Endothelial cell of umbilical vein (primary cell): ENCODE measurements around the gene FSIP1. TPM values are rescaled to one million over a fixed set of nuclear protein-coding genes. Genes with fewer than 3 reads are reported as not detected.

Source experiments
- BruUV-seq: library from RNA; stranded (reverse); fragments of 400-500 nt; replicated peaks from 2 replicates; lab custom pipeline; 2021; lab: Mats Ljungman, UMichigan
- CTCF ChIA-PET: fragments of 300-600, 350-600 bp; sonication (Branson Sonifier 250); formaldehyde crosslinking; loops from one replicate; lab custom pipeline; 2021; ENCODE audit warnings: antibody characterized with exemption, inconsistent platforms; lab: Charles Lee
- POLR2A ChIA-PET: fragments of 300-600, 350-600 bp; sonication (Branson Sonifier 250); formaldehyde crosslinking; loops from one replicate; lab custom pipeline; 2021; ENCODE audit warnings: antibody characterized with exemption, inconsistent platforms; lab: Charles Lee
- DNase-seq: peaks from one replicate; pipeline ENCODE4 v3.0.0-alpha.2; 2011; ENCODE audit warnings: low read depth, low spot score
- FAIRE-seq: peaks from 2 replicates; lab custom pipeline; 2011; peaks lifted over from hg19 to GRCh38; lab: Jason Lieb, UNC
- H2AFZ ChIP-seq: 2 replicates; pipeline ENCODE4 v1.6.0; 2012; ENCODE audit warnings: low read depth, low read length, control low read depth, inconsistent platforms
- H3K27ac ChIP-seq: 2 replicates; pipeline ENCODE4 v1.5.1; 2011; ENCODE audit warnings: low read depth, mild to moderate bottlenecking, control low read depth, low read length, moderate library complexity; ENCODE audit not compliant: insufficient read depth
- H3K27me3 ChIP-seq, 2 experiments: 2 replicates each; pipeline versions ENCODE4 v1.6.0 to v1.6.1; 2011; ENCODE audit warnings: low read length in 2 of 2, mixed read lengths in 1 of 2; ENCODE audit not compliant: control insufficient read depth in 2 of 2, insufficient read depth in 2 of 2
- H3K36me3 ChIP-seq, 2 experiments: 2 replicates in 1 of 2; 3 replicates in 1 of 2; pipeline ENCODE4 v1.5.1; 2011; ENCODE audit warnings: low read length in 2 of 2, mild to moderate bottlenecking in 1 of 2, moderate library complexity in 1 of 2; ENCODE audit not compliant: control insufficient read depth in 2 of 2, insufficient read depth in 2 of 2; ENCODE audit errors: extremely low read depth in 1 of 2
- H3K4me1 ChIP-seq: 3 replicates; pipeline ENCODE4 v1.5.1; 2011; ENCODE audit warnings: mild to moderate bottlenecking, low read length; ENCODE audit not compliant: control insufficient read depth, insufficient read depth; ENCODE audit errors: extremely low read depth
- H3K4me2 ChIP-seq: 2 replicates; pipeline ENCODE4 v1.6.1; 2011; ENCODE audit warnings: low read length, control low read depth, mixed read lengths; ENCODE audit not compliant: insufficient read depth
- H3K4me3 ChIP-seq, 3 experiments: fragments of 200-600 bp in 1 of 3; sonication (generic), shearing (Covaris generic) in 1 of 3; replicated peaks in 1 of 3; 2 replicates each; pipeline ENCODE4 v1.5.1; 2011 to 2016; ENCODE audit warnings: control low read depth in 3 of 3, low read length in 3 of 3, mild to moderate bottlenecking in 2 of 3, inconsistent platforms in 1 of 3, low read depth in 1 of 3, moderate library complexity in 1 of 3; ENCODE audit not compliant: insufficient read depth in 1 of 3
- H3K79me2 ChIP-seq: 2 replicates; pipeline ENCODE4 v1.6.0; 2012; ENCODE audit warnings: low read length, inconsistent platforms; ENCODE audit not compliant: control insufficient read depth, insufficient read depth
- H3K9ac ChIP-seq: replicated peaks from 2 replicates; pipeline ENCODE3; 2011; ENCODE audit warnings: low read length, control low read depth; ENCODE audit not compliant: insufficient read depth; ENCODE audit errors: extremely low read depth
- H3K9me1 ChIP-seq: replicated peaks from 3 replicates; pipeline ENCODE4 v1.6.0; 2011; ENCODE audit warnings: mild to moderate bottlenecking, low read length; ENCODE audit not compliant: control insufficient read depth, insufficient read depth; ENCODE audit errors: extremely low read depth
- H3K9me3 ChIP-seq: replicated peaks from 2 replicates; pipeline ENCODE4 v1.5.1; 2012; ENCODE audit warnings: low read length, inconsistent platforms; ENCODE audit not compliant: control insufficient read depth, insufficient read depth
- H4K20me1 ChIP-seq: replicated peaks from 2 replicates; pipeline ENCODE3; 2011; ENCODE audit warnings: mild to moderate bottlenecking, low read length; ENCODE audit not compliant: control insufficient read depth, insufficient read depth; ENCODE audit errors: extremely low read depth
- EZH2 ChIP-seq: IDR thresholded peaks from 2 replicates; pipeline ENCODE4 v1.6.1; 2012; ENCODE audit warnings: borderline replicate concordance, low read depth, mild to moderate bottlenecking, moderate library complexity, low read length, inconsistent platforms; ENCODE audit not compliant: severe bottlenecking
- GATA2 ChIP-seq: IDR thresholded peaks from 2 replicates; pipeline ENCODE4 v1.7.0; 2011; ENCODE audit warnings: low read depth, mild to moderate bottlenecking, moderate library complexity, mixed read lengths, low read length; ENCODE audit not compliant: insufficient read length, insufficient read depth
- dilution Hi-C: fragments of 300-500 bp; cut with MboI; formaldehyde crosslinking; loops from one replicate; pipeline ENCODE4 v1.15.0; 2019; ENCODE audit warnings: low sequenced_read_pairs; ENCODE audit not compliant: extremely low pct_ligation_motif_present
- intact Hi-C: fragments of 100-400 bp; cut with micrococcal nuclease; formaldehyde crosslinking; loops from one replicate; pipeline ENCODE4 v1.10.0; 2022
- polyA plus RNA-seq, 4 experiments: library from polyadenylated mRNA; depleted of rRNA in 3 of 4; stranded (reverse) in 3 of 4; unstranded in 1 of 4; fragments of >200 nt; gene quantifications; 2 replicates each; pipeline versions ENCODE4 v1.2.1 to v1.2.3, GENCODE V29; 2011 to 2012; ENCODE audit warnings: missing spikeins in 1 of 4
- total RNA-seq: library from RNA; stranded (reverse); gene quantifications from 2 replicates; pipeline ENCODE4 v1.2.3, GENCODE V29; 2021
- TF ChIP-seq, protein P1 (sequence below): IDR thresholded peaks from 2 replicates; pipeline ENCODE4 v1.6.1; 2011; ENCODE audit not compliant: insufficient read depth, insufficient read length
- TF ChIP-seq, protein P2 (sequence below), 2 donors: IDR thresholded peaks; 1 replicate in 1 of 2; 2 replicates in 1 of 2; pipeline ENCODE4 v1.5.1; 2011; ENCODE audit warnings: low read length in 2 of 2, mild to moderate bottlenecking in 2 of 2, moderate library complexity in 2 of 2, control low read depth in 1 of 2, inconsistent platforms in 1 of 2, low read depth in 1 of 2; ENCODE audit not compliant: insufficient read depth in 1 of 2; ENCODE audit errors: extremely low read depth in 1 of 2

Gene FSIP1
- total and polyA plus RNA-seq, 2 donors (not counting 3 experiments of a cell fraction or from before 2014, with no cell fraction given): 0.23 to 1.1 TPM

DNA sequence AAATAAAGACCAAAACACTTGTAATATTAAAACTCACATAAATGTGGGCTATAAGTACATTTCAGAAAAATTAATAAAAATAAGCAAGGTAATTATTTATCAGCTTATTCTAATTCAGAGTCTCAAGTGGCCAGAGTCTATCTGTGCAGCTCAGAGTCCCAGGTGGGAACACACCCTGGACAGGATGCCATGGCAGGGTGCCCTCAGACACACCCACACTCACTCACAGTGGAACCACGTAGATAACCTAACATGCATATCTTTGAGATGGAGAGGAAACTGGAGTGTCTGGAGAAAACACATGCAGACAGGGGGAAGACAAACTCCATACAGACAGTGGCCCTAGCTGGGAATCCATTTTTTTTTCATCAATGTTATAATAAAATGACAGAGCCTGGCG, 37.2 kb downstream of the FSIP1 start:
- Histone ChIP-seq H3K4me3 (no peak overlapping the region), H3K4me1 (peaks cover 4% of the 10 kb centered on the region), H3K27ac (no peak overlapping the region), H3K36me3 (no peaks in the 10 kb centered on the region), H3K79me2 (no peaks in the 10 kb centered on the region), H3K27me3 (no peaks in the 10 kb centered on the region), H3K9me3 (no peaks in the 10 kb centered on the region), H3K9ac (no peak overlapping the region), H4K20me1 (no peaks in the 10 kb centered on the region), H2AFZ (no peak overlapping the region), H3K4me2 (no peak overlapping the region), H3K9me1 (no peaks in the 10 kb centered on the region)
- TF ChIP-seq, protein P1, sequence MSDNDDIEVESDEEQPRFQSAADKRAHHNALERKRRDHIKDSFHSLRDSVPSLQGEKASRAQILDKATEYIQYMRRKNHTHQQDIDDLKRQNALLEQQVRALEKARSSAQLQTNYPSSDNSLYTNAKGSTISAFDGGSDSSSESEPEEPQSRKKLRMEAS: no peak
- TF ChIP-seq GATA2: no peak
- TF ChIP-seq EZH2: no peak
- TF ChIP-seq, protein P2, sequence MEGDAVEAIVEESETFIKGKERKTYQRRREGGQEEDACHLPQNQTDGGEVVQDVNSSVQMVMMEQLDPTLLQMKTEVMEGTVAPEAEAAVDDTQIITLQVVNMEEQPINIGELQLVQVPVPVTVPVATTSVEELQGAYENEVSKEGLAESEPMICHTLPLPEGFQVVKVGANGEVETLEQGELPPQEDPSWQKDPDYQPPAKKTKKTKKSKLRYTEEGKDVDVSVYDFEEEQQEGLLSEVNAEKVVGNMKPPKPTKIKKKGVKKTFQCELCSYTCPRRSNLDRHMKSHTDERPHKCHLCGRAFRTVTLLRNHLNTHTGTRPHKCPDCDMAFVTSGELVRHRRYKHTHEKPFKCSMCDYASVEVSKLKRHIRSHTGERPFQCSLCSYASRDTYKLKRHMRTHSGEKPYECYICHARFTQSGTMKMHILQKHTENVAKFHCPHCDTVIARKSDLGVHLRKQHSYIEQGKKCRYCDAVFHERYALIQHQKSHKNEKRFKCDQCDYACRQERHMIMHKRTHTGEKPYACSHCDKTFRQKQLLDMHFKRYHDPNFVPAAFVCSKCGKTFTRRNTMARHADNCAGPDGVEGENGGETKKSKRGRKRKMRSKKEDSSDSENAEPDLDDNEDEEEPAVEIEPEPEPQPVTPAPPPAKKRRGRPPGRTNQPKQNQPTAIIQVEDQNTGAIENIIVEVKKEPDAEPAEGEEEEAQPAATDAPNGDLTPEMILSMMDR (IDR thresholded peaks at IDR 0.05; ENCODE audit: extremely low read depth in 1 of 2, insufficient read depth in 1 of 2, low read depth in 1 of 2, low read length in 2 of 2): no peak
- DNase-seq: no peak
- BruUV-seq: no TSS peak
- CTCF ChIA-PET: interaction anchor here (0.7 to 1.8 kb wide), 3 partner anchors 11 to 19 kb away, joined by 3 to 11 read pairs (median 6); no protein-coding TSS in a partner anchor
- FAIRE-seq: no peak
- intact Hi-C loops: no loop called here
- POLR2A ChIA-PET: no interaction called here
- dilution Hi-C loops: no loop called here
